SH-SY5Y (cell line): ENCODE data around the gene EPOP.

Source experiments
- GATA2 ChIP-seq: IDR thresholded peaks from 2 replicates; pipeline ENCODE4 v1.6.1; 2011; ENCODE audit warnings: mild to moderate bottlenecking, low read depth, low read length
- GATA3 ChIP-seq: IDR thresholded peaks from 2 replicates; pipeline ENCODE4 v1.6.1; 2011; ENCODE audit warnings: low read depth, mild to moderate bottlenecking, low read length, moderate library complexity

GRCh38 chr17:38710604-38710962 lies 35.8 kb upstream of the EPOP start:
- TF ChIP-seq GATA2 (no peak), GATA3 (no peak)
